Endothelial cell of umbilical vein (primary cell): Measurements from ENCODE around the gene WDR89. TPM values are rescaled to one million over a fixed set of nuclear protein-coding genes. Genes with fewer than 3 reads are reported as not detected.

Source experiments
- BruUV-seq: library from RNA; stranded (reverse); fragments of 400-500 nt; replicated peaks from 2 replicates; lab custom pipeline; 2021; lab: Mats Ljungman, UMichigan
- CTCF ChIA-PET: fragments of 300-600, 350-600 bp; sonication (Branson Sonifier 250); formaldehyde crosslinking; loops from one replicate; lab custom pipeline; 2021; ENCODE audit warnings: antibody characterized with exemption, inconsistent platforms; lab: Charles Lee
- POLR2A ChIA-PET: fragments of 300-600, 350-600 bp; sonication (Branson Sonifier 250); formaldehyde crosslinking; loops from one replicate; lab custom pipeline; 2021; ENCODE audit warnings: antibody characterized with exemption, inconsistent platforms; lab: Charles Lee
- DNase-seq: peaks from one replicate; pipeline ENCODE4 v3.0.0-alpha.2; 2011; ENCODE audit warnings: low read depth, low spot score
- FAIRE-seq: peaks from 2 replicates; lab custom pipeline; 2011; peaks lifted over from hg19 to GRCh38; lab: Jason Lieb, UNC
- H2AFZ ChIP-seq: 2 replicates; pipeline ENCODE4 v1.6.0; 2012; ENCODE audit warnings: low read depth, low read length, control low read depth, inconsistent platforms
- H3K27ac ChIP-seq: 2 replicates; pipeline ENCODE4 v1.5.1; 2011; ENCODE audit warnings: low read depth, mild to moderate bottlenecking, control low read depth, low read length, moderate library complexity; ENCODE audit not compliant: insufficient read depth
- H3K27me3 ChIP-seq, 2 experiments: 2 replicates each; pipeline versions ENCODE4 v1.6.0 to v1.6.1; 2011; ENCODE audit warnings: low read length in 2 of 2, mixed read lengths in 1 of 2; ENCODE audit not compliant: control insufficient read depth in 2 of 2, insufficient read depth in 2 of 2
- H3K36me3 ChIP-seq, 2 experiments: 2 replicates in 1 of 2; 3 replicates in 1 of 2; pipeline ENCODE4 v1.5.1; 2011; ENCODE audit warnings: low read length in 2 of 2, mild to moderate bottlenecking in 1 of 2, moderate library complexity in 1 of 2; ENCODE audit not compliant: control insufficient read depth in 2 of 2, insufficient read depth in 2 of 2; ENCODE audit errors: extremely low read depth in 1 of 2
- H3K4me1 ChIP-seq: 3 replicates; pipeline ENCODE4 v1.5.1; 2011; ENCODE audit warnings: mild to moderate bottlenecking, low read length; ENCODE audit not compliant: control insufficient read depth, insufficient read depth; ENCODE audit errors: extremely low read depth
- H3K4me2 ChIP-seq: 2 replicates; pipeline ENCODE4 v1.6.1; 2011; ENCODE audit warnings: low read length, control low read depth, mixed read lengths; ENCODE audit not compliant: insufficient read depth
- H3K4me3 ChIP-seq, 3 experiments: fragments of 200-600 bp in 1 of 3; sonication (generic), shearing (Covaris generic) in 1 of 3; replicated peaks in 1 of 3; 2 replicates each; pipeline ENCODE4 v1.5.1; 2011 to 2016; ENCODE audit warnings: control low read depth in 3 of 3, low read length in 3 of 3, mild to moderate bottlenecking in 2 of 3, inconsistent platforms in 1 of 3, low read depth in 1 of 3, moderate library complexity in 1 of 3; ENCODE audit not compliant: insufficient read depth in 1 of 3
- H3K79me2 ChIP-seq: 2 replicates; pipeline ENCODE4 v1.6.0; 2012; ENCODE audit warnings: low read length, inconsistent platforms; ENCODE audit not compliant: control insufficient read depth, insufficient read depth
- H3K9ac ChIP-seq: replicated peaks from 2 replicates; pipeline ENCODE3; 2011; ENCODE audit warnings: low read length, control low read depth; ENCODE audit not compliant: insufficient read depth; ENCODE audit errors: extremely low read depth
- H3K9me1 ChIP-seq: replicated peaks from 3 replicates; pipeline ENCODE4 v1.6.0; 2011; ENCODE audit warnings: mild to moderate bottlenecking, low read length; ENCODE audit not compliant: control insufficient read depth, insufficient read depth; ENCODE audit errors: extremely low read depth
- H3K9me3 ChIP-seq: replicated peaks from 2 replicates; pipeline ENCODE4 v1.5.1; 2012; ENCODE audit warnings: low read length, inconsistent platforms; ENCODE audit not compliant: control insufficient read depth, insufficient read depth
- H4K20me1 ChIP-seq: replicated peaks from 2 replicates; pipeline ENCODE3; 2011; ENCODE audit warnings: mild to moderate bottlenecking, low read length; ENCODE audit not compliant: control insufficient read depth, insufficient read depth; ENCODE audit errors: extremely low read depth
- CTCF ChIP-seq, 2 donors: IDR thresholded peaks; 1 replicate in 1 of 2; 2 replicates in 1 of 2; pipeline ENCODE4 v1.5.1; 2011; ENCODE audit warnings: low read length in 2 of 2, mild to moderate bottlenecking in 2 of 2, moderate library complexity in 2 of 2, control low read depth in 1 of 2, inconsistent platforms in 1 of 2, low read depth in 1 of 2; ENCODE audit not compliant: insufficient read depth in 1 of 2; ENCODE audit errors: extremely low read depth in 1 of 2
- EZH2 ChIP-seq: IDR thresholded peaks from 2 replicates; pipeline ENCODE4 v1.6.1; 2012; ENCODE audit warnings: borderline replicate concordance, low read depth, mild to moderate bottlenecking, moderate library complexity, low read length, inconsistent platforms; ENCODE audit not compliant: severe bottlenecking
- FOS ChIP-seq: IDR thresholded peaks from 2 replicates; pipeline ENCODE4 v1.6.1; 2011; ENCODE audit warnings: mild to moderate bottlenecking, low read length, moderate library complexity, borderline replicate concordance; ENCODE audit not compliant: insufficient read depth
- GATA2 ChIP-seq: IDR thresholded peaks from 2 replicates; pipeline ENCODE4 v1.7.0; 2011; ENCODE audit warnings: low read depth, mild to moderate bottlenecking, moderate library complexity, mixed read lengths, low read length; ENCODE audit not compliant: insufficient read length, insufficient read depth
- JUN ChIP-seq: IDR thresholded peaks from 2 replicates; pipeline ENCODE4 v1.6.1; 2011; ENCODE audit warnings: borderline replicate concordance, low read depth; ENCODE audit not compliant: insufficient read length, insufficient read depth
- MYC ChIP-seq: IDR thresholded peaks from one replicate; pipeline ENCODE4 v1.6.1; 2011; ENCODE audit warnings: mild to moderate bottlenecking, low read depth, low read length
- POLR2A ChIP-seq: IDR thresholded peaks from 2 replicates; pipeline ENCODE4 v1.6.1; 2012; ENCODE audit warnings: low read depth, mild to moderate bottlenecking, control low read depth, low read length
- POLR2AphosphoS5 ChIP-seq: IDR thresholded peaks from 2 replicates; pipeline ENCODE4 v1.6.1; 2012; ENCODE audit warnings: low read depth, mild to moderate bottlenecking, control low read depth, low read length, moderate library complexity; ENCODE audit not compliant: insufficient read depth
- dilution Hi-C: fragments of 300-500 bp; cut with MboI; formaldehyde crosslinking; loops from one replicate; pipeline ENCODE4 v1.15.0; 2019; ENCODE audit warnings: low sequenced_read_pairs; ENCODE audit not compliant: extremely low pct_ligation_motif_present
- intact Hi-C: fragments of 100-400 bp; cut with micrococcal nuclease; formaldehyde crosslinking; loops from one replicate; pipeline ENCODE4 v1.10.0; 2022
- polyA plus RNA-seq, 4 experiments: library from polyadenylated mRNA; depleted of rRNA in 3 of 4; stranded (reverse) in 3 of 4; unstranded in 1 of 4; fragments of >200 nt; gene quantifications; 2 replicates each; pipeline versions ENCODE4 v1.2.1 to v1.2.3, GENCODE V29; 2011 to 2012; ENCODE audit warnings: missing spikeins in 1 of 4
- total RNA-seq: library from RNA; stranded (reverse); gene quantifications from 2 replicates; pipeline ENCODE4 v1.2.3, GENCODE V29; 2021
- TF ChIP-seq, protein P1 (sequence below): IDR thresholded peaks from 2 replicates; pipeline ENCODE4 v1.6.1; 2011; ENCODE audit not compliant: insufficient read depth, insufficient read length

Gene WDR89
- total and polyA plus RNA-seq, 2 donors (not counting 3 experiments of a cell fraction or from before 2014, with no cell fraction given), result 3.5 to 10.7 TPM

DNA sequence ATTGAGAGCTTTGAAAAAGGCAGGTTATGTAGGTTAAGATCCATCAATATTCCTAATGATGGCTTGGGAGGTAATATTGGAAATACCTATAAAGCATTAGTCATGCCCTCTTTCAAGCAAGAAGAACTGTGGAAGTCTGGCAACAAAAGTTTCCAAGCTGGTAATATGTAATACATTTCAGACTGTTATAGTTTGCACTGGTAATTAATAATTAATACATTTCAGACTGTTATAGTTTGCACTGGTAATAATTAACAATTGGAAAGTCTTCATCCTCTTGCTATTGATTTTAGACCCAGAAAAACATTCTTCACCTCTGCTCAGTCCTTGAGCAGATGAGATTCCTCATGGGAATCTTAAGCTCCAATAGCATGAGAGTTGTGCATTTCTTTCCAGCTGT lies 29.0 kb upstream of the WDR89 start:
- dilution Hi-C loops (no loop called here), intact Hi-C loops (no loop called here)
- Histone ChIP-seq H2AFZ (no peak overlapping the region), H3K79me2 (no peaks in the 10 kb centered on the region), H4K20me1 (no peaks in the 10 kb centered on the region), H3K9me1 (no peaks in the 10 kb centered on the region), H3K4me3 (no peak overlapping the region), H3K27ac (no peak overlapping the region), H3K36me3 (no peaks in the 10 kb centered on the region), H3K9me3 (no peaks in the 10 kb centered on the region), H3K4me1 (no peaks in the 10 kb centered on the region), H3K27me3 (no peaks in the 10 kb centered on the region), H3K9ac (no peak overlapping the region), H3K4me2 (no peak overlapping the region)
- CTCF ChIA-PET, result interaction anchor here (0.6 to 0.9 kb wide), 2 partner anchors 21 to 154 kb away, joined by 3 read pairs; no protein-coding TSS in a partner anchor
- no peak for DNase-seq
- FAIRE-seq, result no peak
- TF ChIP-seq FOS (no peak), EZH2 (no peak), GATA2 (no peak), CTCF (IDR thresholded peaks at IDR 0.05; ENCODE audit: extremely low read depth in 1 of 2, insufficient read depth in 1 of 2, low read depth in 1 of 2, low read length in 2 of 2) (no peak), POLR2A (no peak), POLR2AphosphoS5 (no peak), JUN (no peak), MYC (no peak)
- TF ChIP-seq, protein P1, sequence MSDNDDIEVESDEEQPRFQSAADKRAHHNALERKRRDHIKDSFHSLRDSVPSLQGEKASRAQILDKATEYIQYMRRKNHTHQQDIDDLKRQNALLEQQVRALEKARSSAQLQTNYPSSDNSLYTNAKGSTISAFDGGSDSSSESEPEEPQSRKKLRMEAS, result no peak
- POLR2A ChIA-PET, result interaction anchor here (0.6 kb wide), 1 partner anchor 69 kb away, joined by 9 read pairs; no protein-coding TSS in a partner anchor
- no TSS peak for BruUV-seq
